NCI-H1417 (cell line): Measurements from ENCODE around the gene GOLGB1.

Experiments
- DNase-seq, 3 experiments: peaks; one replicate each; lab custom pipeline; 2025; lab: John Stamatoyannopoulos, UW

The GOLGB1 gene

GRCh38 chr3:121681792-121682191 is 67.7 kb downstream of the GOLGB1 start:
- DNase-seq, result no peak

- no peak for DNase-seq
Observed at GRCh38 chr3:121677141-121677540, 72.4 kb downstream of the GOLGB1 start.

GRCh38 chr3:121670676-121671075 is 78.9 kb downstream of the GOLGB1 start:
- no peak for DNase-seq

- DNase-seq, result no peak
Observed at GRCh38 chr3:121667333-121667732, 82.2 kb downstream of the GOLGB1 start.

GRCh38 chr3:121665488-121665887 is 84.1 kb downstream of the GOLGB1 start:
- no peak for DNase-seq

- no peak for DNase-seq
Observed at GRCh38 chr3:121663171-121663847, 86.2 kb downstream of the GOLGB1 start.

- DNase-seq, result no peak
Observed at GRCh38 chr3:121662742-121663141, 86.8 kb downstream of the GOLGB1 start.

GRCh38 chr3:121661376-121661775 is 88.2 kb downstream of the GOLGB1 start:
- DNase-seq, result no peak

GRCh38 chr3:121660356-121661171 is 89.0 kb downstream of the GOLGB1 start, which contains the start of gene HCLS1:
Gene HCLS1, minus strand, starts transcription at chr3:121660903. Its CDS starts 2,556 bp downstream, at chr3:121658347.
- DNase-seq, result no peak

- DNase-seq, result no peak
Observed at GRCh38 chr3:121659586-121659985, 90.0 kb downstream of the GOLGB1 start.

GRCh38 chr3:121658716-121659435 is 90.7 kb downstream of the GOLGB1 start:
- DNase-seq, result no peak

GRCh38 chr3:121654493-121655385 is 94.8 kb downstream of the GOLGB1 start:
- DNase-seq, result no peak

GRCh38 chr3:121651684-121652083 is 97.9 kb downstream of the GOLGB1 start:
- DNase-seq, result peak; percentile 8 to 70 (median 9)

GRCh38 chr3:121649645-121650044 is 99.9 kb downstream of the GOLGB1 start:
- DNase-seq, result no peak

- DNase-seq, result no peak
Observed at GRCh38 chr3:121648219-121648958, 101.2 kb downstream of the GOLGB1 start.

- no peak for DNase-seq
Observed at GRCh38 chr3:121645054-121645453, 104.5 kb downstream of the GOLGB1 start.

- no peak for DNase-seq
Observed at GRCh38 chr3:121642601-121643314, 106.8 kb downstream of the GOLGB1 start.

GRCh38 chr3:121641127-121641526 is 108.4 kb downstream of the GOLGB1 start:
- DNase-seq, result no peak

GRCh38 chr3:121637922-121638321 is 111.6 kb downstream of the GOLGB1 start:
- DNase-seq, result no peak

- no peak for DNase-seq
Observed at GRCh38 chr3:121630355-121630754, 119.2 kb downstream of the GOLGB1 start.
